ENCODE results near the gene AKAP3.

The AKAP3 gene

GRCh38 chr12:4591180-4591687 lies 57.6 kb downstream of the AKAP3 start:
- DNase-seq: no peak

GRCh38 chr12:4589941-4590340 lies 58.9 kb downstream of the AKAP3 start:
- no peak for DNase-seq

GRCh38 chr12:4588916-4589315 lies 59.9 kb downstream of the AKAP3 start:
- no peak for DNase-seq

GRCh38 chr12:4587108-4587507 lies 61.7 kb downstream of the AKAP3 start:
- no peak for DNase-seq

GRCh38 chr12:4586500-4586899 lies 62.4 kb downstream of the AKAP3 start:
- no peak for DNase-seq

- DNase-seq: no peak
Measured at GRCh38 chr12:4584896-4585295, 64.0 kb downstream of the AKAP3 start.

- no peak for DNase-seq
Measured at GRCh38 chr12:4584281-4584680, 64.6 kb downstream of the AKAP3 start.

GRCh38 chr12:4580281-4580688 lies 68.6 kb downstream of the AKAP3 start:
- DNase-seq: no peak

- DNase-seq: no peak
Measured at GRCh38 chr12:4579305-4580102, 69.3 kb downstream of the AKAP3 start.

GRCh38 chr12:4572680-4573079 lies 76.2 kb downstream of the AKAP3 start:
- no peak for DNase-seq

- DNase-seq: no peak
Measured at GRCh38 chr12:4569261-4569660, 79.6 kb downstream of the AKAP3 start.

- no peak for DNase-seq
Measured at GRCh38 chr12:4567073-4567881, 81.6 kb downstream of the AKAP3 start.

- no peak for DNase-seq
Measured at GRCh38 chr12:4566474-4566873, 82.4 kb downstream of the AKAP3 start.
